Superior temporal gyrus (tissue), 1 donor: ENCODE data around the gene INSL3.
A peak's percentile ranks its signal among the peaks of the same experiment; 100 is the strongest.
"Not testable (repeated sequence)": the region's sequence is repeated elsewhere in the genome, so short reads cannot be mapped to it uniquely, and the experiment has no call there.

Experiments used
- DNase-seq: peaks from one replicate; pipeline ENCODE4 v3.0.0-alpha.2; 2016; ENCODE audit errors: extremely low spot score

INSL3 gene

DNA sequence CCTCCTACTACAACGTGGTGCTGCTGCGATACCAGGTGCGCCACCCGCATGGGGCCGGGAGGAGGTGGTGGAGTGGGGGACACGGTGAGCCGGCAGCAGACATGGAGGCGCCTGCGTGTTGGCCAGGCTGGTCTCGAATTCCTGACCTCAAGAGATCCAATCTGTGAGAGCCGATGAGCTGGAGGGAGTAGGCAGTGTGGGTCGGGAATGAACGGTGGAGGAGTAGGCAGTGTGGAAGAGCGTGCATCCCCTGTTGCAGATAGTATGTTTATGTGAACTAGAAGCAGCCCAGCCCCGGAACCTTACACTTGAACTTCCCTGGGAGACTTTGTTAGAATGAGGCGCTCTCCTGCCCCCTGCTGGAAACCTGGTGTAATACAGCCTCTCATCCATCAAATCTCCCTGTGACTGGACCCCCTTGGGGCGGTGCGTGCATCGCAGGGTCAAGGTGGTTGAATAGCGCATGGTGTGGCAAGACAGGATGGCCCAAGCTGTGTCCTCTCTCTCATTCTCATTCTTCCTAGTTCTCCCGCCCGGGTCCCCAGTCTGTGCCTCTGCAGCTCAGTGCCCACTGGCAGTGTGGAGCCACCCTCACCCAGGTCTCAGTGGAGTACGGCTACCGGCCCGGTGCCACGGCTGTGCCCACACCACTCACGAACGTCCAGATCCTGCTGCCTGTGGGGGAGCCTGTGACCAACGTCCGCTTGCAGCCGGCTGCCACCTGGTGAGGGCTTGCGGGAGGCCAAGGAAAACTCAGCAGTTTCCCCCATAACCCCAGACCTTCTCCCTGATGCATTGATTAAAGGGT lies 36.9 kb downstream of the INSL3 start:
- peak; percentile 80 for DNase-seq

GRCh38 chr19:17783721-17784120 lies 37.6 kb downstream of the INSL3 start:
- DNase-seq: not testable (repeated sequence)

- no peak for DNase-seq
Measured at GRCh38 chr19:17780781-17781180, 40.5 kb downstream of the INSL3 start.

GRCh38 chr19:17778968-17779929 lies 42.1 kb downstream of the INSL3 start:
- no peak for DNase-seq

- DNase-seq: no peak
Measured at GRCh38 chr19:17778251-17778967, 42.9 kb downstream of the INSL3 start.

- not testable (repeated sequence) for DNase-seq
Measured at GRCh38 chr19:17777840-17778239, 43.5 kb downstream of the INSL3 start.

- no peak for DNase-seq
Measured at GRCh38 chr19:17775991-17776803, 45.1 kb downstream of the INSL3 start.

GRCh38 chr19:17775245-17775927 lies 45.9 kb downstream of the INSL3 start:
- DNase-seq: peak; percentile 47

GRCh38 chr19:17772172-17772571 lies 49.1 kb downstream of the INSL3 start:
- no peak for DNase-seq

DNA sequence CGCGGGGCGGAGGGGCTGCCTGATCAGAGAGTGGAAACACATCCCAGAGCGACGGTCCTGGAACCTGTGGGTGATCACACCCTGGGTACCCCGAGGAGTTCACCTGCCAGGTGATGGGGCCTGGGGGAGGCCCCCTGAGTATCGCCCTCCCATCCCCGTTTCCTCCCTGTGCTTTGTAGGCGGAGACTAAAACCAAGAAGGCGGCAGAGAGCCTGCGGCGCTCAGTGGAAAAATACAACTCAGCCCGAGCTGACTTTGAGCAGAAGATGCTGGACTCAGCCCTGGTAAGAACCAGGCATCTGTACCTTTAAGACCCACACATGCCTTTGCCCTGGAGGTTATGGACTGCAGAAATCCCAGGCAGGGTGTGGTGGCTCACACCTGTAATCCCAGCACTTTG lies 50.7 kb downstream of the INSL3 start:
- DNase-seq: no peak

DNA sequence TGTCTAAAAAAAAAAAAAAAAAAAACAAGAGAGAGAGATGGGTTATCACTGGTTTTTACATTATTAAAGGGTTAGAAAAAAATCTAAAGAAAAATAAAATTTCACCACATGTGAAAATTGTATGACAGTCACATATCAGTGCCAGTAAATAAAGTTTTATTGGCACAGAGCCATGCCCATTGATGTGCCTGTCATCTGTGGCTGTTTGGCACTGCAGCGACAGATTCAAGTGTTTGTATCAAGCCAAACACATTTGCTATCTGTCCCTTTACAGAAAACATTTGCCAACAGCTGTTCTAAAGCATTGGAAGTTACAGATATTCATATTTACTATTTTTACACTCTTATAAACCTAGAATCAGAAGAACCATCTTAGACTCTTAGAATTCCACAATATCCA lies 53.8 kb downstream of the INSL3 start:
- peak; percentile 76 for DNase-seq

GRCh38 chr19:17766543-17767131 lies 54.7 kb downstream of the INSL3 start:
- peak; percentile 78 for DNase-seq
